A549 (cell line): ENCODE measurements around the gene OPCML.

Experiments
- CTCF ChIP-seq: fragments of >200 bp; sonication (Bioruptor Twin); formaldehyde crosslinking; IDR thresholded peaks from 3 replicates; pipeline ENCODE4 v1.5.1; 2016
- EP300 ChIP-seq, 2 experiments: fragments of >200 bp; sonication (Bioruptor Twin); formaldehyde crosslinking; IDR thresholded peaks; 2 replicates in 1 of 2; 3 replicates in 1 of 2; pipeline ENCODE4 v1.6.1; 2016 to 2017
- FOSL2 ChIP-seq, 2 experiments: fragments of 450-650 bp in 1 of 2; fragments of >200 bp in 1 of 2; sonication (Bioruptor Twin) in 1 of 2; formaldehyde crosslinking; IDR thresholded peaks; 2 replicates each; pipeline versions ENCODE4 v1.5.0 to v1.6.1; 2016 to 2020; ENCODE audit warnings: mild to moderate bottlenecking in 1 of 2, moderate library complexity in 1 of 2
- NR3C1 ChIP-seq: fragments of >200 bp; sonication (Bioruptor Twin); formaldehyde crosslinking; IDR thresholded peaks from 3 replicates; pipeline ENCODE4 v1.6.1; 2017
- SREBF2 ChIP-seq: fragments of 450-650 bp; IDR thresholded peaks from 2 replicates; pipeline ENCODE4 v1.6.1; 2014; ENCODE audit warnings: mild to moderate bottlenecking, moderate library complexity
- TFCP2L1 ChIP-seq: fragments of 250-450 bp; sonication (Bioruptor Pico); IDR thresholded peaks from 2 replicates; pipeline ENCODE4 v1.5.0; 2021; ENCODE audit warnings: mild to moderate bottlenecking
- TF ChIP-seq, protein P1 (sequence below): fragments of 150-350 bp; IDR thresholded peaks from 2 replicates; pipeline ENCODE4 v1.6.1; 2014; ENCODE audit warnings: low read depth, mild to moderate bottlenecking, low read length
- TF ChIP-seq, protein P2 (sequence below): IDR thresholded peaks from 2 replicates; pipeline ENCODE4 v1.6.1; 2012

DNA sequence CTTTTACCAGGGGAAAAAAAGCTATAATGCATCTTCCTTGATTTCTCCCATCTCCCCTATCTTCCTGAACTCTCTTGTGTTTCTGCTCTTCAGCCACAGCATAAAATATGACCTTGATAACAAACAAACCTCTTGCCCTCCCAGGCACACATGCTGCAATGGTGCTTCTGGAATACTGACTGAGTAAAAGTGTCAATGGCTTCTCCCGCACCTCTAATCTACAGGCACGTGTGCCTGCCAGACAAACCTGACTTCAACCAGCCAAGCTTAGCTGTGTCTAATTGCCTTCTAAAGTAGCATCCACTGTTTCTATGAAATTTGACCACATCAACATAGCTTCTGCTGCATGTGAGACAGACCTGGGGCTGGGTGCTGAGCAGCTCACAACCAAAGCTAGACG lies 12.7 kb downstream of the OPCML start:
- no peak for TF ChIP-seq SREBF2
- no peak for TF ChIP-seq NR3C1
- TF ChIP-seq CTCF, result no peak
- TF ChIP-seq, protein P1, sequence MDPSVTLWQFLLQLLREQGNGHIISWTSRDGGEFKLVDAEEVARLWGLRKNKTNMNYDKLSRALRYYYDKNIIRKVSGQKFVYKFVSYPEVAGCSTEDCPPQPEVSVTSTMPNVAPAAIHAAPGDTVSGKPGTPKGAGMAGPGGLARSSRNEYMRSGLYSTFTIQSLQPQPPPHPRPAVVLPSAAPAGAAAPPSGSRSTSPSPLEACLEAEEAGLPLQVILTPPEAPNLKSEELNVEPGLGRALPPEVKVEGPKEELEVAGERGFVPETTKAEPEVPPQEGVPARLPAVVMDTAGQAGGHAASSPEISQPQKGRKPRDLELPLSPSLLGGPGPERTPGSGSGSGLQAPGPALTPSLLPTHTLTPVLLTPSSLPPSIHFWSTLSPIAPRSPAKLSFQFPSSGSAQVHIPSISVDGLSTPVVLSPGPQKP, result no peak
- TF ChIP-seq TFCP2L1, result no peak
- no peak for TF ChIP-seq FOSL2 (IDR thresholded peaks at IDR 0.05)
- no peak for TF ChIP-seq FOSL2 (CRISPR knock-in tag; IDR thresholded peaks at IDR 0.05)
- TF ChIP-seq, protein P2, sequence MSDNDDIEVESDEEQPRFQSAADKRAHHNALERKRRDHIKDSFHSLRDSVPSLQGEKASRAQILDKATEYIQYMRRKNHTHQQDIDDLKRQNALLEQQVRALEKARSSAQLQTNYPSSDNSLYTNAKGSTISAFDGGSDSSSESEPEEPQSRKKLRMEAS, result no peak
- TF ChIP-seq EP300 (IDR thresholded peaks at IDR 0.05), result no peak
